ENCODE data around the gene FLCN.
"Not testable (repeated sequence)": the region's sequence is repeated elsewhere in the genome, so short reads cannot be mapped to it uniquely, and the experiment has no call there.

Gene FLCN

GRCh38 chr17:17269926-17270773, 33.2 kb upstream of the FLCN start:
- TF ChIP-seq CTCF (conservative IDR thresholded peaks at IDR 0.05; ENCODE audit: low read depth), result peak; percentile 29; the same call in 1 of the 2 replicates
- no peak overlapping the region for H3K27ac ChIP-seq
- DNase-seq (ENCODE audit: low spot score), result no peak
- CTCF ChIA-PET, result interaction anchor here (0.5 to 0.7 kb wide), 8 partner anchors 11 to 1092 kb away, joined by 3 to 6 read pairs (median 4); partner anchors contain the start of gene COPS3
- POLR2A ChIA-PET (ENCODE audit: low non-redundant PET), result interaction anchor here (0.7 kb wide), 1 partner anchor 11 kb away, joined by 3 read pairs; no protein-coding TSS in a partner anchor

DNA sequence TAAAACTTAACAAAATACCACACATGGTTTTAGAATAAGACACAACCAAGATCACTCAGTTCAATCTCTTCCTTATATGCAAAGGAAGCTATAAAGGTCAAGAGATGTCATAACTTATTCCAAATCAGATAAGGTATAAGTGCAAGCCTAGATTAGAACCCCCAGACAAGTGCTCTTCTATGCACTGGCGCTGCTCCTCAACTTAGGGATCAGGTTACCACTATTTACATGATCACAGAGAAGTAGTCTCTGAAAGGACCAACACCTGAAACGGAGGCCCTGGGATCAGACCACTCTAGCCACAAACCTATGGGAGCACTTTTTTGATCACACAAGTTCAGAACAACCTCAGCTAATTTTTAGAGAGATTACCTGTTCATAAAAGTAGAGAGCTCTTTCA, 27.5 kb upstream of the FLCN start:
- no peak overlapping the region for H3K27ac ChIP-seq
- CTCF ChIA-PET, result interaction anchor here (0.7 kb wide), 1 partner anchor 9 kb away, joined by 4 read pairs; no protein-coding TSS in a partner anchor
- no peak for TF ChIP-seq CTCF (conservative IDR thresholded peaks at IDR 0.05; ENCODE audit: low read depth)
- no peak for DNase-seq (ENCODE audit: low spot score)
- POLR2A ChIA-PET (ENCODE audit: low non-redundant PET), result no interaction called here

DNA sequence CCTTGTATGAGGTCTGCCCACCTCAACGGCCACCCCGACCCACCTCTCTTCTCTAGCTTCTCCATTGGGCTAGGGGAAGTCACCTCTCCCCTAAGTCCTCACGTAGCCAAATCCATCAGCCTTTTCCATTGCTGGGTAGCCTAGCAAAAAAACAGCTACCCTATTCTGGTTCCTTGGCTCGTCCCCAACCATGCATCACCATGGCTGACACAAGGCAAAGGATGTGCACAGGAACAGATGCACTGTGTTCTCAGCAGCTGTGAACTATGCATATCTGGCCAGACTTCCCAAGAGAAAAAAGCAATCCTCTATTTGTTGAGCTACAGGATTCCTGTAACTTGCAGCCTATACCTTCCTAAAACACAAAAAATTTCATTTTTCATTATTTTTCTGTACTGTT, 22.0 kb upstream of the FLCN start:
- no peak overlapping the region for H3K27ac ChIP-seq
- CTCF ChIA-PET, result no interaction called here
- POLR2A ChIA-PET (ENCODE audit: low non-redundant PET), result no interaction called here
- TF ChIP-seq CTCF (conservative IDR thresholded peaks at IDR 0.05; ENCODE audit: low read depth), result no peak
- DNase-seq (ENCODE audit: low spot score), result no peak

GRCh38 chr17:17258011-17258410, 21.0 kb upstream of the FLCN start:
- DNase-seq (ENCODE audit: low spot score), result no peak
- POLR2A ChIA-PET (ENCODE audit: low non-redundant PET), result no interaction called here
- CTCF ChIA-PET, result no interaction called here
- no peak for TF ChIP-seq CTCF (conservative IDR thresholded peaks at IDR 0.05; ENCODE audit: low read depth)
- no peak overlapping the region for H3K27ac ChIP-seq

GRCh38 chr17:17256316-17256715, 19.3 kb upstream of the FLCN start:
- CTCF ChIA-PET, result no interaction called here
- POLR2A ChIA-PET (ENCODE audit: low non-redundant PET), result interaction anchor here (0.5 to 0.6 kb wide), 2 partner anchors 11 to 23 kb away, joined by 3 to 8 read pairs; no protein-coding TSS in a partner anchor

DNA sequence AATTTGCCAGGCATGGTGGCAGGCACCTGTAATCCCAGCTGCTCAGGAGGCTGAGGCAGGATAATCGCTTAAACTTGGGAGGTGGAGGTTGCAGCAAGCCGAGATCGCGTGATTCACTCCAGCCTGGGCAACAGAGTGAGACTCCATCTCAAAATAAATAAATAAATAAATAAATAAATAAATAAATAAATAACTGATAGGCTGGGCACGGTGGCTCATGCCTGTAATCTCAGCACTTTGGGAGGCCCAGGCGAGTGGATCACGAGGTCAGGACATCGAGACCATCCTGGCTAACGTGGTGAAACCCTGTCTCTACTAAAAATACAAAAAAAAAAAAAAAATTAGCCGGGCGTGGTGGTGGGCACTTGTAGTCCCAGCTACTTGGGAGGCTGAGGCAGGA, 18.7 kb upstream of the FLCN start:
- DNase-seq (ENCODE audit: low spot score); POLR2A ChIA-PET (ENCODE audit: low non-redundant PET): not testable (repeated sequence)
- CTCF ChIA-PET, result interaction anchor here (0.7 kb wide), 1 partner anchor 274 kb away, joined by 3 read pairs; no protein-coding TSS in a partner anchor

More at GRCh38 chr17:17256316-17256715, 19.3 kb upstream of the FLCN start:
- DNase-seq (ENCODE audit: low spot score), result no peak
- H3K27ac ChIP-seq, result no peak overlapping the region
- TF ChIP-seq CTCF (conservative IDR thresholded peaks at IDR 0.05; ENCODE audit: low read depth), result no peak

GRCh38 chr17:17254036-17254435, 17.1 kb upstream of the FLCN start:
- CTCF ChIA-PET, result interaction anchor here (0.6 kb wide), 1 partner anchor 731 kb away, joined by 4 read pairs; no protein-coding TSS in a partner anchor
- no peak for TF ChIP-seq CTCF (conservative IDR thresholded peaks at IDR 0.05; ENCODE audit: low read depth)
- POLR2A ChIA-PET (ENCODE audit: low non-redundant PET), result no interaction called here

More for the DNA sequence above, 18.7 kb upstream of the FLCN start:
- not testable (repeated sequence) for H3K27ac ChIP-seq

More at GRCh38 chr17:17254036-17254435, 17.1 kb upstream of the FLCN start:
- H3K27ac ChIP-seq, result no peak overlapping the region
- no peak for DNase-seq (ENCODE audit: low spot score)
